Stimulated activated naive CD8-positive, alpha-beta T cell treated with anti-CD3 and anti-CD28 coated beads, Interleukin-15, amount 100 ng/mL, for 72 hours (primary cell): ENCODE measurements around the gene GTSE1.
A peak's percentile ranks its signal among the peaks of the same experiment; 100 is the strongest.

Experiments used
- ATAC-seq: fragments of 150-1000 bp; cut with Tn5 transposase; 2 replicates; pipeline ENCODE4 v1.10.0; 2021; ENCODE audit warnings: mild to moderate bottlenecking, moderate library complexity
- DNase-seq, 2 donors: peaks; one replicate each; pipeline ENCODE4 v3.0.0; 2021 to 2022
- H3K27ac Mint-ChIP-seq, 2 donors: one replicate each; pipeline ENCODE4 v1.8.0; 2022; ENCODE audit warnings: mild to moderate bottlenecking in 2 of 2, mixed read lengths in 2 of 2, moderate library complexity in 2 of 2
- H3K27me3 Mint-ChIP-seq: one replicate; pipeline ENCODE4 v1.8.0; 2022; ENCODE audit warnings: mixed read lengths
- H3K4me1 Mint-ChIP-seq: one replicate; pipeline ENCODE4 v1.8.0; 2022; ENCODE audit warnings: mild to moderate bottlenecking, mixed read lengths
- H3K4me3 Mint-ChIP-seq, 2 donors: one replicate each; pipeline ENCODE4 v1.8.0; 2022; ENCODE audit warnings: mild to moderate bottlenecking in 2 of 2, mixed read lengths in 2 of 2, moderate library complexity in 1 of 2
- H3K9me3 Mint-ChIP-seq, 2 donors: one replicate each; pipeline ENCODE4 v1.8.0; 2022; ENCODE audit warnings: mixed read lengths in 2 of 2

Gene GTSE1

DNA sequence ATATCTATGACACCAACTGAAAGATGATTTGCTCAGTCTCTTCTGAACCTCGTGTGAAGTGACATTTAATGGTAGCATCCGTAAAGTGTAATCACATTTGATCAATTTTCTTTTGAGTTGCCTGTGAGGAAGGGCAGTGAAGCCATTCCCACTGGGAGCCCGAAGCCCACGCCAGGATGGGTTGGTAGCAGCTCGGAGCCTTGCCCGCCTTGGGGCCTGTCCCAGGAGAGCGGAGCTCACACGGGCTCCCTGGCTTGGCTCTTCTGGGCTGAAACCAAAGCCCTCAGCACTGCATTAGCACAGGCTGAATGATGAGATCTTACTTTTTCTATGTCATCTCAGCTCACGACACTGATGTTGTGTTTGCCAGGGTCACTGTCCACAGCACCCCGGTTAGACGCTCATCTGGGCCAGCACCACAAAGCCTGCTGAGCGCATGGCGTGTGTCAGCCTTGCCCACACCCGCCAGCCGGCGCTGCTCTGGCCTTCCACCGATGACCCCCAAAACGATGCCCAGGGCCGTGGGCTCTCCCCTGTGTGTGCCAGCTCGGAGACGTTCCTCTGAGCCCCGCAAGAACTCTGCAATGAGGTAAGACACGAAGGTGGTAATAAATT lies 29.5 kb downstream of the GTSE1 start:
- H3K9me3 Mint-ChIP-seq = no peaks in the 10 kb centered on the region
- H3K27ac Mint-ChIP-seq = no peak overlapping the region
- no peaks in the 10 kb centered on the region for H3K27me3 Mint-ChIP-seq
- no peak overlapping the region for H3K4me3 Mint-ChIP-seq
- DNase-seq (no peak), ATAC-seq (no peak)
- H3K4me1 Mint-ChIP-seq = no peaks in the 10 kb centered on the region

DNA sequence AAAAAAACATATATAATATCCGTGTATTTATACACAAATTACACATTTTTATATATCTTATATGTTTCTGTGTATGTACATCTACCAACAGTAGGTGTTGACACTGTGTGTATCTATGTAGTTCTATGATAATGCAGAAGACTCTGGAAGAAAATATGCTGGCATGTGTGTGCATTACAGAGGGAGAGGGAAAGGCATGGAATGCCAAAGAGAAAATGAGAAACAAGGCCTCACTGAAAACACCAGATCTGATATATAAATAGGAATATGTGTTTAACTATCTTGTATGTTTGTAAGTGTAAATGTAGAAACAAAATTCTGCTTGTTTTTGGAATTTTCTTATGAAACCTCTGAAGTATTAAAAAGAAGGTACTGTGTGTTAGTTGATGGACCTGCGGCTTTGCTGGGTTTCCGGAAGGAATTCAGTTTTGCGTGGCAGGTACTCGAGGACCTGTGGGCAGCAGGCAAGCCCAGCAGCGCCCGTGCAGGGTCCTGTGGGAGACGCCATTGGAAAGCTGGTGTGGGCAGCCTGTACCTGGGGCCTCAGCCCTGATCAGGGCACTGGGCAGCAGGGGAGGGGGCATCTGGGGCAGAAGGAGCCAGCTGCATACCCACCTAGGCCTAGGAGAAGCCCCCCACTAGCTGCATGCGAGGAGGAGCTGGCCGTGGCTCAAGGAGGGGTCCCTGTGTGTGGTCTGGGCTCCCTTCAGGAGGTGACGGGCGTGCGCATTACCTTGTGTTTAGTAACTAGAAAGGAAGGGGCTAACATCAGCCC lies 31.2 kb downstream of the GTSE1 start:
- H3K4me3 Mint-ChIP-seq = no peak overlapping the region
- H3K27ac Mint-ChIP-seq = peak overlapping the region in 1 of 2 donors; percentile 25
- H3K27me3 Mint-ChIP-seq = no peaks in the 10 kb centered on the region
- ATAC-seq = no peak
- DNase-seq = no peak
- no peaks in the 10 kb centered on the region for H3K4me1 Mint-ChIP-seq
- H3K9me3 Mint-ChIP-seq = no peaks in the 10 kb centered on the region

DNA sequence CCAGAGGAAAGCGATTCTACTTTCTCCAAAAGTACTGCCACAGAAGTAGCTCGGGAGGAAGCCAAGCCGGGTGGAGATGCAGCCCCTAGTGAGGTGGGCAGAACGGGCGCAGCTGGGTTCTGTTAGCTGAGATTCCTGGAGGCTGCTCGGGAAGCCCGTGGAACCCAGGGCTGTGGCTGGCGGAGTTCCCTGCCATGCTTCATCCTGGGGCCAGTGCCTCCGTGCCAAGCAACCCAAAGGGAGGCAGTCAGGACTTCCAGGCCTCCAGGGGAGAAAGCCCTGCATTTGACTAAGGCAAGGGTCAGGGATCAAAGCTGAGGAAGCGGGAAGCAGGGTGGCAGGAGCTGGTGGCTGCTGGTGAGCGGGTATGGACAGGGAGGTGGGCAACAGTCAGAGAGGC lies 32.1 kb downstream of the GTSE1 start:
- no peaks in the 10 kb centered on the region for H3K9me3 Mint-ChIP-seq
- H3K4me1 Mint-ChIP-seq = no peaks in the 10 kb centered on the region
- no peak overlapping the region for H3K4me3 Mint-ChIP-seq
- H3K27me3 Mint-ChIP-seq = no peaks in the 10 kb centered on the region
- DNase-seq (no peak), ATAC-seq (no peak)
- H3K27ac Mint-ChIP-seq = no peak overlapping the region

- Mint-ChIP-seq H3K27ac (no peak overlapping the region), H3K27me3 (no peaks in the 10 kb centered on the region), H3K4me1 (peaks cover 3% of the 10 kb centered on the region), H3K4me3 (no peak overlapping the region), H3K9me3 (no peaks in the 10 kb centered on the region)
- no peak for ATAC-seq
- no peak for DNase-seq
Observed at GRCh38 chr22:46329616-46330015, 32.9 kb downstream of the GTSE1 start.

DNA sequence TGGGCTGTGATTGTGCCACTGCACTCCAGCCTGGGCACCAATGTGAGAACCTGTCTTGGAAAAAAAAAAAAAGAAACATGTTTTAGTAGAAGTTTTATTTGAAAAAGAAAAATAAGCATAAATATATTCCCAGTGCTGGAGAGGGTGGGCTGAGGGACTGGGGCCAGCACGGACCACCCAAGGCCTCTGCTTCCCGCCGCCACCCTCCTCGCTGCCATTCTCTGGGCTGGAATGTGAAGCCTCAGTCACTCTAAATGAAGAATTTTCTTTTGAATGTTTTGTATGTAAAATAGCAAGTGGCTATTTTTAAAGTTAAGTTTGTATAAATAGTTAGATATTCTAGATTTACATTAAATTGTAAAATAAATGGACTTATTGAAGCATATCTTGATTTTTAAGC lies 33.8 kb downstream of the GTSE1 start:
- H3K4me3 Mint-ChIP-seq = no peak overlapping the region
- no peak for DNase-seq
- H3K27me3 Mint-ChIP-seq = no peaks in the 10 kb centered on the region
- no peak for ATAC-seq
- no peaks in the 10 kb centered on the region for H3K9me3 Mint-ChIP-seq
- no peak overlapping the region for H3K27ac Mint-ChIP-seq
- peaks cover 6% of the 10 kb centered on the region for H3K4me1 Mint-ChIP-seq

DNA sequence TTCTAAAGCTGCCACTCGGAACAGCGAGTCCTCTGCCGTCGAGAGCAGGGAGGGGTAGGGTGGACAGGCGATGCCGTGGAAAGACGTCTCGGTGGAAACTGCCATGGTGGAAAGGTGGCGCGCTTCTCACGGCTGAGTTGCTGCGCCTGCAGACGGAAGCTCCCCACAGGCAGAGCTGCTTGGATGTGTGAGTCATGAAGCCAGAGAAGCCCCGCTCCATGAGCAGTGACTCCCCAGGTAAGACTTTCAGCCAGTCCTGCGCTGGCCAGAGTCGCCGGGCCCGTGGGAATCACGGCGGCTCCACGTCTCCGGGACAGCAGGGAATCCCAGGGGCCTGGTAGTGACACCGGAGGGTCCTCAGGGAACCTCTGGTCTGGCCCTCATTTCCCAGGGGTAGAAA lies 34.8 kb downstream of the GTSE1 start:
- ATAC-seq = no peak
- Mint-ChIP-seq H3K27ac (no peak overlapping the region), H3K4me1 (peaks cover 8% of the 10 kb centered on the region), H3K9me3 (no peaks in the 10 kb centered on the region), H3K27me3 (no peaks in the 10 kb centered on the region), H3K4me3 (no peak overlapping the region)
- no peak for DNase-seq

DNA sequence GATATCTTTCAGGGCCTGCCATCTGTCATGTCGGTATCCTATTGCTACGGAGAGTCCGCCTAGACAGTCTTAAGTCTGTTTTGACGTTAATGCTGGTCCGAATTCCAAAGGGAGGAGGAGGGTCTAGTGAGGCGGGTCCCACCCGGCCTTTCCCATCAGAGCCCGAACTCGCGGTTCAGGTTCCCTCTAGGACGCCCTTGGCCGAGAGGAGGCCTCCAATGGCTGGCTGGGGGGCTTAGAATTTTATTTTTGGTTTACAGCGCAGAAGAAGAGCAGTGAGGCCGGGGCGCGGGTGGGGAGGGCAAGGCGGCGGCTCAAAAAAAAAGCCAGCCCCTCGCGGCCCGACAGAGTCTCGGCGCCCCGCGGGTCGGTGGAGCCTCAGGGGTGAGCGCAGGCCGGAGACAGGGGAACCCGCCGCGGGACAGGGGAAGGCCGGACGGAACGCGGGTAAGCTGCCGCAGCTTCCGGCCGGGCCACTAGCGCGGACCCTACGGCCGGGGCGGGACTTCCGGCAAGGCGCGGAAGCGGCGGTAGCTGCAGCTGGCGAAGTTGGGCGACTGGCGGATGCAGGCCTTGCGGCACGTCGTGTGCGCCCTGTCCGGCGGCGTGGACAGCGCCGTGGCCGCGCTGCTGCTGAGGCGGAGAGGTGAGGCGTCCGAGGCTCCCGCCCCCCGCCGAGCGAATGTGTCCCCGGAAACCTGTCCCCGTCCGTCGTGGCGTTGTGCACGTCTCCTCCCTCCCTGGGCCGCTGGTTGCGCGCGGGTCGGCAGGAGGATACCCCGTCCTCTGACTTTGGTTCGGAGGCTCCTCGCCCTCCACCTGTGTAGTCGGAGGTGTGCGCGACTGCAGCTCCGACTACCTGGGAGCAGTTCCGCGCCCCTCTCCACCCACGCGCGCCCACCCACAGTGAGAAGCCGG lies 38.8 kb downstream of the GTSE1 start, which contains the start of gene TRMU:
Gene TRMU (plus strand): TSS at position 514 of the 918 bp plus-strand sequence. CDS start 51 bp downstream, at position 565.
- DNase-seq (peak; percentile 72 to 80), ATAC-seq (peak; percentile 95)
- peak within 1 kb of the TSS; percentile 98 for H3K27ac Mint-ChIP-seq
- H3K4me1 Mint-ChIP-seq = peaks cover 43% of the 10 kb centered on the region
- H3K9me3 Mint-ChIP-seq = no peaks in the 10 kb centered on the region
- peak within 1 kb of the TSS; percentile 92 to 94 for H3K4me3 Mint-ChIP-seq
- no peaks in the 10 kb centered on the region for H3K27me3 Mint-ChIP-seq

GRCh38 chr22:46336119-46337078 lies 39.7 kb downstream of the GTSE1 start:
- Mint-ChIP-seq H3K27me3 (no peaks in the 10 kb centered on the region), H3K4me3 (peak overlapping the region; percentile 92 to 94), H3K9me3 (no peaks in the 10 kb centered on the region), H3K4me1 (peaks cover 43% of the 10 kb centered on the region), H3K27ac (peak overlapping the region; percentile 94 to 98)
- ATAC-seq (peak; percentile 18), DNase-seq (peak in 1 of 2 donors; percentile 22)

- ATAC-seq (no peak), DNase-seq (no peak)
- Mint-ChIP-seq H3K9me3 (no peaks in the 10 kb centered on the region), H3K4me3 (no peak overlapping the region), H3K27me3 (no peaks in the 10 kb centered on the region), H3K27ac (no peak overlapping the region), H3K4me1 (peaks cover 43% of the 10 kb centered on the region)
Observed at GRCh38 chr22:46337870-46338269, 41.2 kb downstream of the GTSE1 start.

DNA sequence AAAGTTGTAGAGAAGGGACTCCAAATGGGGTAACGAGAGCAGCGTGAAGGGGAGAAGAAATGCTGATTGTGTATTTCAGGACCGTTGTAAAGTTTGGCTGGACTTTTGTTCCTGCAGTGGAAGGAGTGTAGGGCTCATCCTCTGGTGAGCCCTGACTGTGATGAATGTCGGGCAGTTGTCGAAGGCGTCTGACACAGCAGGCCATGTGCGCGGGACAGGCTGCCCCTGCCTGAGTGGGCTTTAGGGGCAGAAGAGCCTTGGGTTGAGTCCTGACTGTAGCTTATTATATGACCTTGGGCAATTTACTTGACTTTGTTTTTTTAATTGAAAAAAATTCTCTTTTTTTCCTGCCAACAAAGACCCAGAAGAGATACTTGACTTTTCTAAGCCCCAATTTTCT lies 42.0 kb downstream of the GTSE1 start:
- ATAC-seq = no peak
- Mint-ChIP-seq H3K4me1 (peaks cover 43% of the 10 kb centered on the region), H3K9me3 (no peaks in the 10 kb centered on the region), H3K4me3 (no peak overlapping the region), H3K27me3 (no peaks in the 10 kb centered on the region), H3K27ac (peak overlapping the region in 1 of 2 donors; percentile 23)
- DNase-seq = no peak

DNA sequence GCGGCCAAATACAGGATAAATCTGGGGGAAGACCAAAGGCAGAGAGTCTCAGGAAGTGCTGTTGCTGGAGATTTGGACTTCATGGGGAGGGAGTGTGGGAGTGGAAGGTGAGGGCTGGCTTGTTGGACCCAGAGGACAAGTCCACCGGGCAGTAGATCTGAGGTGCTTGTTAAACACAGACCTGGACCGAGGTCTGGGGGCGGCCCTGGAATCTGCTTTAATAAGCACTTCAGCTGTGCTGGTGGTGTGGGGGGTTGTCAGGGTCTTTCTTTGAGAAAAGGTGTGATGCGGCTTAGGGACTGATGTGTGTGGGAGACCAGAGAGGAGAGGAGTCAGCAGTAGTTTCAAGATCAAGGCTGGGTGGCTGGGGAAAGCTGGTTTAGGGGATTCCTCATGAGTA lies 43.3 kb downstream of the GTSE1 start:
- H3K27ac Mint-ChIP-seq = peak overlapping the region in 1 of 2 donors; percentile 52
- H3K4me1 Mint-ChIP-seq = peaks cover 37% of the 10 kb centered on the region
- ATAC-seq = no peak
- H3K4me3 Mint-ChIP-seq = no peak overlapping the region
- no peak for DNase-seq
- no peaks in the 10 kb centered on the region for H3K27me3 Mint-ChIP-seq
- H3K9me3 Mint-ChIP-seq = no peaks in the 10 kb centered on the region

DNA sequence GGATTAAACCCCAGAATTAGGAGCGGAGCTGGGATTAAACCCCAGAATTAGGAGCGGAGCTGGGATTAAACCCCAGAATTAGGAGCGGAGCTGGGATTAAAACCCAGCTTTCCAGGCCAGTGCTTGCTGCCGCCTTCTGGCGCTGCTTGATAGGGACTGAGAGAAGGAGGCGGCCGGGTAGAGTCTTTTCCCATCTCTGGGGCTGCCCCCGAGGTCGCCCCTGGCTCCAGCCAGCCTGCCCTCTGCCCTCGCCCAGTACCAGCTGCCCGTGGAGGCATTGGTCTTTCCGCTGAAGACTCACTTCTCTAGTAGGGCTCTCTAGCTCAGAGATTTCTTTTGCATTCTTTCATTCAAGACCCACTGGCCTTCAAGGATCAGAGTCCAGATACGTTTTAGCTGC lies 44.0 kb downstream of the GTSE1 start:
- ATAC-seq (no peak), DNase-seq (no peak)
- Mint-ChIP-seq H3K27ac (no peak overlapping the region), H3K27me3 (no peaks in the 10 kb centered on the region), H3K4me3 (no peak overlapping the region), H3K9me3 (no peaks in the 10 kb centered on the region), H3K4me1 (peaks cover 37% of the 10 kb centered on the region)

DNA sequence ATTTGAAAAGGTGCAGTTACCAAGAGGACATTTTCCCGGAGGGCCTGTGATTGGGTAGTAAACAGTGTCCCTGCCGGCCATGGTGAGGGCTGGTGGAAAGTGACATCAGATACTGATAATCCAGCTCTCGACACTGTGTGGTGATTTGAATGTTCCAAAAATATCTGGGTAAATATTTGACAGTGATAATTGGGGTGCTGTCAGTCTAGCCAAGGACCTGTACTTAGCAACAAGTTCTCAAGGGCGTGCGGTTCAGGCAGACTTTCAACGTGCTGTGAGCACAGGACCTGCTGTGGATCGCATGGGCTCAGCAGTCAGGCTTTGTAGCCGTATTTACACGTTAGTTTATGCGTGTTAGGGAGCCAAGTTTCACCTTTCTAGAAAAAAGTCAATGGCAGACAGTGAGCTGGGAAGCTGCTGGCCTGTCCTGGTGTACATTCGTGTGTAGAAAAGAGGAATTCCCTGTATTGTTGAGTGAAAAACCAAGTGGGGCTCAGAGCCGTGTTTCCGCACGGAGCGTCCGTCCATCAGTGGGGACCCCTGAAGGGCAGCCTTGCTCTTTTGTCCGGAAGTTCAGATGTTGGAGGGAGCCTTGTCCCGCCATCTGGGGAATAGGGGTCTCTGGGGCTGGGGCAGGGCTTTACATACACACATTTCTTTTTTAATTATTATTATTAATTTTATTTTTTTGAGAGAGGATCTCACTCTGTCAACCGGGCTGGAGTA lies 50.2 kb downstream of the GTSE1 start:
- Mint-ChIP-seq H3K27me3 (no peaks in the 10 kb centered on the region), H3K4me1 (no peaks in the 10 kb centered on the region), H3K4me3 (no peak overlapping the region), H3K27ac (peak overlapping the region in 1 of 2 donors; percentile 39), H3K9me3 (no peaks in the 10 kb centered on the region)
- DNase-seq = no peak
- ATAC-seq = no peak

GRCh38 chr22:46347646-46348045 lies 51.0 kb downstream of the GTSE1 start:
- Mint-ChIP-seq H3K27me3 (no peaks in the 10 kb centered on the region), H3K9me3 (no peaks in the 10 kb centered on the region), H3K27ac (peak overlapping the region in 1 of 2 donors; percentile 19), H3K4me1 (peaks cover 1% of the 10 kb centered on the region), H3K4me3 (no peak overlapping the region)
- DNase-seq (no peak), ATAC-seq (no peak)
